HG03354 (cell line): ENCODE data around the gene KIF26A.

Experiments used
- ATAC-seq: cut with Tn5 transposase; IDR thresholded peaks from one replicate; pipeline ENCODE4 v1.9.1; 2021; ENCODE audit warnings: mild to moderate bottlenecking; ENCODE audit not compliant: unreplicated experiment, poor library complexity, severe bottlenecking

Gene KIF26A

DNA sequence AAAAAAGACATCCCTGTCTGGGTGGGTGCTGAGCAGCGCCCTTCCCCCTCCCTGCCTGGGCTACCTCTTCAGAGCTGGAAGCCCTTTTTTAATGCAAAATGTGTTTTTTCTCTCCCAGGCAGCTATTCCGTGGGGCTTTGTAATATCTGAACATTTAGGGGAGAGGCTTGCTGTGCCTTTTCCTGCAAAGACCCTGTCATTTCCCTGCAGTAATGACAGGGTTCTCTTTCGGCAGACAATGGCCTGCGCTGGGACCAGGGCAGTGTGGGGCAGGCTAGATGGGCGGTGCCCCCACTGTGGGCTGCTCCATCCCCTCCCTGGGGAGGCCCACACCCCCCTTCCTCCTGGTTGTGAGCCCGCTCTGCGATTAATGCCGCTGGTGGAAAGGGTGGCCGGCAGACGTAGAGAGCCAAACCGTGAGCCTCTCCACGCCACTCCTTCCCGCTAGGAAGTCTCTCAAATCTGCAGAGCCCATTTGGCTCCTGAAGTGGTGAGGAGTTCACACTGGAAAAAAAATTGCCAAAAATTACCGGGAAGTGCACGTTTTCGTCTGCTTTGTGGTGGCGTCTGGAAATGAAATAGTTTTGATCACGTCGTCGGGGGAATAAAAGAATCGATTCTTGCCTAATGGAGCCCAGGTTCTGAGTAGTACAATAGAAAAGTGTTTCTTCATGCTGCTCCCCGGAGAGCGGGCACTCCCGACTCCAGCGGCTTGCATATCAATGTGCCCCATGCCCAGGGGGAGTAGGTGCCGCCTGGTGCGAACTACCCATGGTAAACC, 31.5 kb downstream of the KIF26A start:
- ATAC-seq = no peak

DNA sequence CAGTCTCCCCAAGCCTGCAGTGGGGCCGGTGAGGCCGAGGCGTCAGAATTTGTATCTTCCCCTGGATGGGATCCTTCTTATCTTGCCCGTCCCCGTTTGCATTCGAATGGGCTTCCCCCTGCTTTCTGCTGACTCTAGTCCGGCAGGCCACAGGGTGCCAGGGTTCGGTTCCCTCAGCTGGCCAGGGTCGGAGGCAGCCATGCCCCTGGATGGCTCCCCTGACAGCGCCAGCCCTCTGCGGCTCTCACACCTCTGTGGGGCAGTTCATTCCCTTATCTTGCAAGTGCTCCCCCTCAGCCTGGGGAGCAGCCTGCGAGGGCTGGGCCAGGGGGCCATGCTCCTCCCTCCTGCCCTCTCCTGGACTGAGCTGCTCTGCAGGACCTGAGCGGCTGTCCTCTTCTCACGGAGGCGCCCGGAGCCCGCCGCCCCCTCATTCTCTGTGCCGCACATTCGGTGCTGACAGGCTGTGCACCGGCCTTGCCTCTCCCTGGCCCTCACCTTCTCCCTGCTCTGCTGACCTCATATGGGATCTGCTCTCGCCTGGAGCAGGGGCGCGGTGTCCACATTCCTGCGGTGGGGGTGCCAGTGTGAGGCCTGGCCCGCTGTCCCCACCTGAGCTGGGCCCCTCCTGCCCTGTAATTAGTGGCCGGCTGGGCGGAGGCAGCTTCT, 32.8 kb downstream of the KIF26A start:
- no peak for ATAC-seq

DNA sequence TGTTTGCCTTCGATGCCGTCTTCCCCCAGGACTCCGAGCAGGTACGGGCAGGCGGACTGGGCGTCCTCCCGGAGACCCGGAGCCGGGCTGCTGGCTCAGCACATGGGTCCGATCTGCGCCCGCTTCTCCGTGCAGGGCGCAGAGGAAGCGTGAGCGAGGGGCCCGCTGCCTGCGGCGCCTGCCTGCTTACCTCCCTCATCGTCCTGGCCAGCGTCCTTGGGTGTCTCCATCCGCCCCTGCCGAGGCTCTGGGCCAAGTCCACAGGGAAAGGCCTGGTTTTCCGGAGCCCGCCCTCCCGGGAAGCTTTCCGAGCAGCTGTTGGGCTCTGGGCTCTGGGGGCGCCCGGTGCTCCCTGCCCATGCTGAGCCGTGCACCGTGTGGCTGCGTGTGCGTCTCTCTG, 33.5 kb downstream of the KIF26A start:
- no peak for ATAC-seq

DNA sequence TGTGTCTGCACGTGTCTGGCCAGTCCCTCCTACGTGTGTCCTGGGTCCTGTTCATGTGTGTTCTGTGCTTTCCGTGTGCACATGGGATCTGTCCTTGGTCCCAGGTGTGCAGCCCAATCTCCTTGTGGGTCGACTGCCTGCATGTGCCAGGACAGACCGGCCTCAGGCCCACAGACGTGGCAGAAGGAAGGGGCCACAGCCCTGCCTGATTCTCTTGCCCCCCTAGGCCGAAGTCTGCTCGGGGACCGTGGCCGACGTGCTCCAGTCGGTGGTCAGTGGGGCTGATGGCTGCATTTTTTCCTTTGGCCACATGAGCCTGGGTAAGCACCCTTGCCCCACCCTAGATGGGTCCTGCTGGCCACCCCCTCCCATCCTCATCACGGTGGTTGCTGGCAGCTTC, 34.0 kb downstream of the KIF26A start:
- ATAC-seq = no peak

DNA sequence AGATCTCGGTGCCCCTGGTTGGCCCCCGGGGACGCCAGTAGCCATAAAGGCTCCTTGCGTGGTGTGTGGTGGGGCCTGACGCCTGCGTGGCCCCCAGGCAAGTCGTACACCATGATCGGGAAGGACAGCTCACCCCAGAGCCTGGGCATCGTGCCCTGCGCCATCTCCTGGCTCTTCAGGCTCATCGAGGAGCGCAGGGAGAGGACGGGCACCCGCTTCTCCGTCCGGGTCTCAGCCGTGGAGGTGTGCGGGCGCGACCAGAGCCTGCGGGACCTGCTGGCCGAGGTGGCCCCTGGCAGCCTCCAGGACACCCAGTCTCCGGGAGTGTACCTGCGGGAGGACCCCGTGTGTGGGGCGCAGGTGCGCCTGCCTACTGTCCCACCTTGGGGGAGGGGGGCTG, 34.5 kb downstream of the KIF26A start:
- no peak for ATAC-seq

DNA sequence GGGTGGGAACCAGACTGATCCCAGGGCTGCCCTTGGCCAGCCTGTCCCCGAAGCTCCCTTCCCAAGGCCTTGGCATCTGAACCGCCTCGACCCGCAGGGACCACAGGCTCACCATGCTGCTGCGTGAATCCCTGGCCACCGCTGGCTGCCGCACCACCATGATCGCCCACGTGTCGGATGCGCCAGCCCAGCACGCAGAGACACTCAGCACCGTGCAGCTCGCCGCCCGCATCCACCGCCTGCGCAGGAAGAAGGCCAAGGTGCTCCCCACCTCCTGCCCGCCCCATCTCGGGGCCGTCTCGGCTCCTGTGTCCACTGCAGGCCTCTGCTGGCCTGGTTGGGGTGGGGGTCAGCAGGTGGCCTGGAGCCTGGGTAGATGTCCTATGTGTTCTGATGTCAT, 35.7 kb downstream of the KIF26A start:
- ATAC-seq = no peak

DNA sequence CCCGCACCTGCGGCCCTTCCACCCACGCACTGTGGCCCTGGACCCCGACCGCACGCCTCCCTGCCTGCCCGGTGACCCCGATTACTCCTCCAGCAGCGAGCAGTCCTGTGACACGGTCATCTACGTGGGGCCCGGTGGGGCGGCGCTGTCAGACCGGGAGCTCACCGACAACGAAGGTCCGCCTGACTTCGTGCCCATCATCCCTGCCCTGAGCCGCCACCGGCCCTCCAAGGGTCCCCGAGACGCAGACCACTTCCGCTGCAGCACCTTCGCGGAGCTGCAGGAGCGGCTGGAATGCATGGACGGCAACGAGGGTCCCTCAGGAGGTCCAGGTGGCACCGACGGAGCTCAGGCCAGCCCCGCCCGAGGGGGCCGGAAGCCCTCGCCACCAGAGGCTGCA, 36.7 kb downstream of the KIF26A start:
- ATAC-seq = no peak

DNA sequence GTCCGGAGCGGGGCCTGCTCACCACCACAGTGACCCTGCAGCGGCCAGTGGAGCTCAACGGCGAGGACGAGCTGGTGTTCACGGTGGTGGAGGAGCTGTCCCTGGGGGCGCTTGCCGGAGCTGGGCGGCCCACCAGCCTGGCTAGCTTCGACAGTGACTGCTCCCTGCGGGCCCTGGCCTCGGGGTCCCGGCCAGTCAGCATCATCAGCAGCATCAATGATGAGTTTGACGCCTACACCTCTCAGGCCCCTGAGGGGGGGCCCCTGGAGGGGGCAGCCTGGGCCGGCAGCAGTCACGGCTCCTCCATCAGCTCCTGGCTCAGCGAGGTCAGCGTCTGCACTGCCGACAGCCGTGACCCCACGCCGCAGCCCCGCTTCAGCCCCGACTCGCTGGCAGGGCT, 37.4 kb downstream of the KIF26A start:
- no peak for ATAC-seq

DNA sequence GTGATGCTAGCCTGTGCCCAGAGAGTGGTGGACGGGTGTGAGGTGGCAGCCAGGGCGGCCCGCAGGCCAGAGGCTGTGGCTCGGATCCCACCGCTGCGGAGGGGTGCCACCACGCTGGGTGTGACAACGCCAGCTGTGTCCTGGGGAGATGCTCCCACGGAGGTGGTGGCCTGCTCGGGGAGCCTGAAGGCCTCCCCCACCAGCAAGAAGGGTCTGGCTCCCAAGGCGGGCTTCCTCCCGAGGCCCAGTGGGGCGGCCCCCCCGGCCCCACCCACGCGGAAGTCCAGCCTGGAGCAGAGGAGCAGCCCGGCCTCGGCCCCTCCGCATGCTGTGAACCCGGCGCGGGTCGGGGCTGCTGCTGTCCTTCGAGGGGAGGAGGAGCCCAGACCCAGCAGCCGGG, 38.2 kb downstream of the KIF26A start:
- ATAC-seq = no peak

DNA sequence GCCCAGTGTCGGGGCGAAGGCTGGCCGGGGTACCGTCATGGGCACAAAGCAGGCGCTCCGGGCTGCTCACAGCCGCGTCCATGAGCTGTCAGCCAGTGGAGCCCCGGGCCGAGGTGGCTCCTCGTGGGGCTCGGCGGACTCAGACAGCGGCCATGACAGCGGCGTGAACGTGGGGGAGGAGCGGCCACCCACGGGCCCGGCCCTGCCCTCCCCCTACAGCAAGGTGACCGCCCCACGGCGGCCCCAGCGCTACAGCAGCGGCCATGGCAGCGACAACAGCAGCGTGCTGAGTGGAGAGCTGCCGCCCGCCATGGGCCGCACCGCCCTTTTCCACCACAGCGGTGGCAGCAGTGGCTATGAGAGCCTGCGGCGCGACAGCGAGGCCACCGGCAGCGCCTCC, 39.0 kb downstream of the KIF26A start:
- no peak for ATAC-seq

DNA sequence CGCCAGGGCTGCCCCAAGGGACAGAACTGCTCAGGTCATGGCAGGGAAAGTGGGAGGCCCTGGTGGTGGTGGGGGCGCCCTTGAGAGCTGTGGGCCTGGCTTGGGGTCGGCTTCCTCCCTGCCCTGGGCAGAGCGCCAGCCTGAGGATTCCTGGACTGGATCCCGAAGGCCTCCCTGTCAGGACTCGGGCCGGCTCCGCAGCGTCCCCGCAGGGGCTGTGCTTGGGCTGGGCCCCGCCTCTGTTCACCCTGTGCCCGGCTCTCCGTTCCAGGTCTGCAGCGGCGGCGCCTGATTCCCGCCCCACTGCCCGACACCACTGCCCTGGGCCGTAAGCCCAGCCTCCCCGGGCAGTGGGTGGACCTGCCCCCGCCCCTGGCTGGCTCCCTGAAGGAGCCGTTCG, 39.9 kb downstream of the KIF26A start:
- ATAC-seq = no peak

DNA sequence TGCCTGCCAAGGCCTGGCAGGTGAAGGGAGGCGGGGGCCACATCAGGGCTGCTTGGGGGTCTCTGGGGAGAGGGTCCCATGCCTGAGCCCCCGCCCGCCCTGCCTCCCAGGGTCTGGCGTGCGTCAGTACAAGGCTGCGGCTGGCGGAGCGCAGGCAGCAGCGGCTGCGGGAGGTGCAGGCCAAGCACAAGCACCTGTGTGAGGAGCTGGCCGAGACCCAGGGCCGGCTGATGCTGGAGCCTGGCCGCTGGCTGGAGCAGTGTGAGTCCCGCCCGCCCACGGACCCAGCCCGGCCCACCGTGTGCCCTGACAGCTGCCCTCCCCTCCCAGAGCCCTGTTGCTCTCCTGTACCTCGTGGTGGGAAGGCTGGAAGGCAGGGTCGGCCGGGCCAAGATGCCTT, 40.7 kb downstream of the KIF26A start:
- no peak for ATAC-seq

DNA sequence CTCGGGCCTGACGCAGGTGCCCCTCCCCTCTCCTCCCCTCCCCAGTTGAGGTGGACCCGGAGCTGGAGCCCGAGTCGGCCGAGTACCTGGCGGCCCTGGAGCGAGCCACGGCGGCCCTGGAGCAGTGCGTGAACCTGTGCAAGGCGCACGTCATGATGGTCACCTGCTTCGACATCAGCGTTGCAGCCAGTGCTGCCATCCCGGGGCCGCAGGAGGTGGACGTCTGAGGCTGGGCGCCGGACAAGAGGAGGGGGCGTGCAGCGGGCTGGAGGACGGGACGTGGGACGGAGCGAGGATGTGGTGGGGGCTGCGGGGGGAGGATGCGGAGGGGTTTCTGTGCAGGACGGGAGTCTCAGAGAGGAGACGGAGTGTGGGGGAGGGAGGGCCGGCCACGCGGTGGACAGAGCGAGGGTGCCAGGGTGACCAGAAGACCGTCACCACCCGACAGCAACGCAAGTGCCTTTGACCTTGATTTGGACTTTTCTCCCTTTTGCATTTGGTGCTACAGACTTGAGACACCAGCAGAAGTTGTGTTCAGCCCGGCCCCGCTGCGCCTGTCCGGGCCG, 41.3 kb downstream of the KIF26A start:
- no peak for ATAC-seq

DNA sequence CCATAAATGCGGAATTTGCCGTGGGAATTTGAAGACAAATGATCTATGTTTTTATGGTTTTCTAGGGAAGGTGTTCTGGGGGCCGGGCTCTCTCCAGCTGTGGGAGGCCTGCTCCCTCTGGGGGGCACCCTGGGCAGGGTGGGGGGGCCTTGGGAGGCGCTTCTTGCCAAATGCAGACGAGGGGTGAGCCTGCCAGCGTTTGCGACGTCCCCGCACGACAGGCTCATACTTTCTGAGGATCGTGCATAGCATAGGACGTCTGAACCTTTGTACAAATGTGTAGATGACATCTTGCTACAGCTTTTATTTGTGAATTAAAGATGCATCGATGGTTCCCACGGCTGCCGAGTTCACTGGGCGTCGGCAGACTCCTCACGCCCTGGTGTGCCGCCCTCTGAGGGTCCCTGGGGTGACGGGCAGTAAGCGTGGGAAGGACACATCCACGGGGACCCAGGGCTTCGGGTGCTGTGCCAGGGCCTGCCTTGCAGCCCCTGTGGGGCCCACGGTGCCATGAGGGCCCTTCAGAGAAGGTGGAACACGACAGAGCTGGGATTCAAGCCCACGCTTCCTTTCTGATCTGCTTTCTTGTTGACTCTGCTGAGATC, 42.3 kb downstream of the KIF26A start:
- no peak for ATAC-seq

DNA sequence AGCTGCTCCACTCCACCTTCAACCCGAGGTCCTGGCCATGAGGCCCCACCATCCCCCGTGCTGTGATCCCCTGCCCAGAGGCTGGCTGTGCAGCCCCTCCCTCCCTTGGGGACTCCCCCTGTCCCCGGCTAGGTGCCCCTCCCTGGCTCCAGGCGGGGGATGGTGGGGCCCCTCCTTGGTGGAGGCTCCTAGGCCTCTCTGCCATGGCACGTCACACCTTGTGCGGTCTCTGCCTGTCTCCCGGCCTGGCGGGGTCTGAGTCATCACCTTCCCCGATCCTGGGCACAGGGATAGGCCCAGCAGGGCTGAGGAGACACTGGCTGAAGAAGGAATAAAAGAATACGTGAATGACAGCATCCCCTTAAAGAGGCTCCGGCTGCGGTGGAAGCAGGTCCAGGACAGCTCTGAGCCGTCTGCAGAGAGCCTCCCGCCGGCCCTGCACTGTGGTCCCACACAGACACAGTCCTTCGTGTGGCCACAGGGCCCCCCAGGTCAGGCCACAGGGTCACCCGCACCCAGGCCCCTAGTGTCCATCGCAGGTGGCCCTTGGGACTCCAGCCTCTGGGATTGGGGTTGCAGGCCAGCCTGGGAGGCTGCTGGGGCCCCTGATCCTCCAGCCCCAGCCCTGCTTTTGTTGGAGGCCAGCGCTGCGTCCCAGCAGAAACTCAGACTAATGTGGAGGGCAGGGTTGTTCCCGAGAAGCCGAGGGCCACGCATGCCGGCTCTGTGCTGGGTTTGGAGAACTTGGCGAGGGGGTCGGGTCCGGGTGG, 43.6 kb downstream of the KIF26A start:
- ATAC-seq = no peak

DNA sequence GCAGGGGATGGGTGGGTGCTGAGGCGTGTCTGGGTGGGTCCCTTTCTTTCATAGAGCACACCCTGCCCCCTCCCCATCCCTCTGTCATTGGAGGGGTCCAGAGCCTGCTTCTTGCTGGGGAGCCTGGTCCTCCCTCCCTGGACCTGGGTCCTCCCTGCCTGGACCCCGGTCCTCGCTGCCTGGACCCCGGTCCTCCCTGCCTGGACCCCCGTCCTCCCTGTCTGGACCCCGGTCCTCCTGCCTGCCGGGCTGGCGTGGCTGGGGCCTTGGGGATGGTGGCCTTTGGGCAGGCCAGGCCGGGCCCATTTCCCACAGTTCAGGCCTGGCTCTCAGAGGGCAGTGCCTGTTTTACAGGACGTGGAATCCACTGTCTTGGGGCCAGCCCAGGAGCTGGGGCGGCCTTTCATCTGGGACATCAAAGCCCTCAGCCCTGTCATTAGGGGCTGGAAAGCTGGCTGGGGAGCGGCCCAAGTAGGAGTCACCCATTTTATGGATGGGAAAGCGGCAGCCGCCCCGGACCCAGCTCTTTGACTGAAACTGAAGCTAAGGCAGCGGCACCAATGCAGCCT, 44.6 kb downstream of the KIF26A start:
- no peak for ATAC-seq

DNA sequence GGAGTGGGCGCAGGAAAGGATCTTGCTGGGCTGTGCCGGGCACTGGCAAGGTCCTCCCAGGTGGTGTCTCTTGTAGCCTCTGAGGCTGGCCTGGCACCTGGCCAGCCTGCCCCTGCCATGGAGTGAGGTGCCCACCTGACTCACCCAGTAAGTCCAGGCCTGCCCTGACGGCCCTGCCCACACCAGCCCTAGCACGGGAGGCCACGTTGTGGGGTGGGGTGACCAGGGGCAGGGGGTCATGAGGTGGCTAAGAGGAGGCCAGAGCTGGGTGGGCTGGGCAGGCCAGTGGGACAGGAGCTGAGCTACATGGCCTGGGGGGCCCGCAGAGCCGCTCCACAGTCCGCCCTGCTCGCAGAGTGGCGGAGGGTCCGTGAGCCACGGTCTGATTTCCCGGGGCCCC, 45.4 kb downstream of the KIF26A start:
- no peak for ATAC-seq

DNA sequence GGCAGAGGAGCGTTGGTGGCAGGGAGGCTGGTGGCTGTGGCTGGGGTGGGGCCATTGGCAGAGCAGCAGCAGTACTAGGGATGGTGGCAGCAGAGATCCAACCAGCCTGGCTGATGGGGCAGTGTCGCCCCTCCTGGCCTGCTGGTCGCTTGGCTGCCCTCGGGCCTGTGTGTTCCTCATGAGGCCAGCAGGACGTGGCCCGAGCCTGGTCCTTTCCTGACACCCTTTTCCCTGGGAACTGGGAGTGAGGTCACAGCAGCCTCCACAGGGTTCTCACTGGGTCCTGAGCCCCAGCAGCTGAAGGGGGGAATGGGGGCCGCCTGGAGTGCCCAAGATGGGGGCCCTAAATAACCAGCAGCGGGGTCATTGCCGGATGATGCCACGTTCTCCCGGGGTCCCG, 46.1 kb downstream of the KIF26A start:
- no peak for ATAC-seq

DNA sequence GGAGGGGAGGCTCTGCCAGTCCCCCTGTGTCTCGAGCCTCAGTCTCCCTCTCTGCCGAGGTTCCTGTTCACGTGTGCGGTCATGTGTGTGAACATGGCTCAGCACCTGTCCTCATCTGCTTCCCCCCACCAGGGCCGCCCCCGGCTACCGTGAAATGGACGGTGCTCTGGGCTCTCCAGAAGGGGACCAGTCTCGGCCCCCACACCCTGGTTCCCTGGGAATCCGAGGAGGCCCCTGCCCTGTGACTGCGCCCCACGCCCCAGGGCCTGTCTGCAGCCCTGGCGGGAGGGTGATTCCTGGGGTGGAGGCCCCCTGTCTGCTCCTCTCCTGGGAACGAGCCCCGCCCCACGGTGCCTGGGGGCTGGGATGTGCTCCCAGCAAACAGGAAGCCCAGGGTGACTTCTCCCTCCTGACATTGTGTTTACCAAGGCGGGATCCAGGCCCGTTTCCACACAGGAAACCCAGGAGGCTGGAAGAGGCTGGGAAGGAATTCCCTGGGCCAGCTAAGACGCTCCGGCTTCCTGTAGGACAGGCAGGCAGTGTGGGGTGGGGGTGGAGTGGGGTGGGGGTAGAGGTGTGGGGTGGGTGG, 46.6 kb downstream of the KIF26A start:
- no peak for ATAC-seq
